HCT116 (cell line): ENCODE measurements around the gene MYO7B.

Experiments
- CTCF ChIP-seq, 3 experiments: fragments of 200-600 bp in 1 of 3; sonication (generic) in 1 of 3; IDR thresholded peaks in 2 of 3; conservative IDR thresholded peaks in 1 of 3; 2 replicates each; pipeline ENCODE4 v1.5.1; 2012 to 2017; ENCODE audit warnings: low read depth in 2 of 3, low read length in 2 of 3, antibody characterized with exemption in 1 of 3, borderline replicate concordance in 1 of 3, control low read depth in 1 of 3, mild to moderate bottlenecking in 1 of 3, mixed read lengths in 1 of 3, mixed run types in 1 of 3, moderate library complexity in 1 of 3; ENCODE audit not compliant: insufficient read depth in 1 of 3
- FOSL1 ChIP-seq: IDR thresholded peaks from 2 replicates; pipeline ENCODE4 v1.6.1; 2012; ENCODE audit warnings: low read depth
- MAX ChIP-seq: IDR thresholded peaks from 2 replicates; pipeline ENCODE4 v1.6.1; 2012
- SIN3A ChIP-seq: IDR thresholded peaks from 2 replicates; pipeline ENCODE4 v1.6.1; 2012; ENCODE audit warnings: low read depth
- SP1 ChIP-seq: IDR thresholded peaks from 2 replicates; pipeline ENCODE4 v1.6.1; 2012; ENCODE audit warnings: low read depth
- ZFX ChIP-seq: fragments of 450-650 bp; IDR thresholded peaks from 2 replicates; pipeline ENCODE4 v1.6.1; 2017

GRCh38 chr2:127608061-127609030, 72.9 kb downstream of the MYO7B start:
- TF ChIP-seq CTCF (IDR thresholded peaks at IDR 0.05 in 2 of 3, conservative IDR thresholded peaks at IDR 0.05 in 1 of 3; ENCODE audit: borderline replicate concordance in 1 of 3, insufficient read depth in 1 of 3, low read depth in 2 of 3, low read length in 2 of 3): no peak
- no peak for TF ChIP-seq ZFX
- TF ChIP-seq SIN3A: no peak
- TF ChIP-seq SP1: no peak
- no peak for TF ChIP-seq FOSL1
- TF ChIP-seq MAX: no peak
